ENCODE data around the gene MARK3.

Gene MARK3

DNA sequence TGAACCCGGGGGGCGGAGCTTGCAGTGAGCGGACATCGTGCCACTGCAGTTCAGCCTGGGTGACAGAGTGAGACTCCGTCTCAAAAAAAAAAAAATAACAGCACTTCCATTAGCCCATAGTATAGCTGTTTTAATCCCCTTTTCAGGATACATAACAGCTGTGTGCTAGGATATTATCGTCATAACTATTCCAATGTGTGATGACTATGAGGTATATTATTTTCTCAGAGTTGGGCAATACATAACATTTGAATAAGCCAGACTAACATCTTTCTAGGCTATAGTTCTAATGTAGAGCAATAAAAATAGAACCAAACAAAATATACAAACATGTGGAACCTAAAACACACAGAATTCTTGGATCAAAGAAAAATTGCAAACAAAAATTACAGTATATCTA, 57.1 kb downstream of the MARK3 start:
- peak; percentile 75 for DNase-seq (ENCODE audit: low read depth)

DNA sequence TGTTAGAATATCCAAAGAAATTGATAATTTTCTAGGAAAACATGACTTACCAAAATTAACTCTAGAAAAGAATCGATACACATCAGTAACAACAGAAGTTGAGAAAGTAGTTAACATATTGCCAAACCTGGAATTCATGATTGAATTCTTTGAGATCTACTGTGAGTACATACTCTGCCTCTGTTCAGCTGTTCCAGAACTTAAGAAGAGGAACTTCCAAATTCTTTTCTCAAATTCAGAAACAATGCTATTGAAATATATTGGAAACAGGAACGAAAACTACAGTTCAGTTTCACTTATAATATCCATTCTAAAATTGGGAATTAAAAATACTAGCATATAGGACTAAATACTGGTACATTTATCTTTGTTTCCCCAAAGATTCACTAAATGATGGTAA, 57.9 kb downstream of the MARK3 start:
- DNase-seq (ENCODE audit: low read depth) = no peak

DNA sequence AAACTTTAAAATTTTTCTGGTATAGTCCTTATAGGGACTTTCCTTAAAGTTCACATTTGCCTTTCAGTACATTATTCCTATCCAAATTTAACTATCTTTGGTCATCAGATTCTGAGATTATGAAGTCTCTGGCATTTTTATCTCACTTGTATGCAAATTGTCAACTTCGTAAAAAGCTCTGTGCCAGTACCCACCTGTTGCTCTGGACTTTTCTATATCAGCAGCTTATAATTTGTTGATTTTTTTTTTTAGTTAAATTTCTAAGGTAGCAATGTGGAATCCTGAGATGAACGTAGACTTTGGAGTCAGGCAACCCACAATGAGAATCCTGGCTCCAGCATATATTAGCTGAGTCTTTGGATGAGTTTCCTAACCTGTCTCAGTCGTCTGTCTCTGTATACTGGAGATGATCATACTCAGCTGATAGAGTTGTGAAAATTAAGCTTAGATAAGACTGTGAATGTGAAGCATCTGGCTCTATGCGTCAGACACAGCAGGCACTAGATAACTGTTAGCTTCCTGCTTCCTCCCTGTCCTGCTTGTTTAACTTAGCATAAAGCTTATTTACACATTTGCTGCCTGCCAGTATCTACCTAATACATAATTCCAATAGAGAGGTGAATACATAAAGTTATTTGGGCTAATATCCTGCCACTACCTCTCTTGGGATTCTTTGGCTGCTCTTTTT, 59.8 kb downstream of the MARK3 start:
- DNase-seq (ENCODE audit: low read depth) = peak; percentile 97

DNA sequence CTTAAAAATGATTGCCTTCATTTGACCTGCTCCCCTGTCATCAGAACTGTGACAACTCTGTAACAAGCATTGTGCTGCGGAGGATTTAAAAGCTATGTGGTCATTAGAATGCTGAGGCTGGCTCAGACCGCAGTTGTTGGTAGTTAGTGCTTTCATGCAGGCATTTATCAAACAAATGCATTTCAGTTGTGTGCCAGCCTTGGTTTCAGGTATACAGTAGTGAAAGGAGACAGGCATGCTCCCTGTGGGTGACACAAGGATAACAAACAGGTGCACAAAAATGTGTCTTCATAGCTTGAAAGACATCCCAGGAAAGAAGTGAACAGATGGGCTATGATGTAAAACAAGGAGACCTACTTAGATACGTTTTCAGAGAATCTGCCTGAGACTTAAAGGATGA, 60.6 kb downstream of the MARK3 start:
- DNase-seq (ENCODE audit: low read depth) = peak; percentile 69

DNA sequence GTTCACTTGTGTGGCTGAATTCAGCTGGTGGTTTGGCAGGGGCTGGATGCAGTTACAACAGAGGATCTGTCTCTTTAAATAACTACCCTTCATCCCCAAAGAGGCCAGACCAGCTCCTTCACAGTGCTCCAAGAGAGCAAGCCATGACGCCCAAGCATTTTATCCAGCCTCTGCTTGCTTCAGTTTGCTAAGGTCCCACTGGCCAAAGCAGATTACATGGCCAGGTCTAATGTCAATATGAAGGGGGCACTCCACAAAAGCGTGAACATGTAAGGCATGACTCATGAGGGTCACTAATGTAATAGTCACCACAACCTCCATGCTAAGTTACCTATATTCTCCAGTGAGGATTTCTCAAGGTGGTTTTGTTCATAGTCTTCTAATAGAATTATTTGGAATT, 62.9 kb downstream of the MARK3 start:
- DNase-seq (ENCODE audit: low read depth) = no peak

DNA sequence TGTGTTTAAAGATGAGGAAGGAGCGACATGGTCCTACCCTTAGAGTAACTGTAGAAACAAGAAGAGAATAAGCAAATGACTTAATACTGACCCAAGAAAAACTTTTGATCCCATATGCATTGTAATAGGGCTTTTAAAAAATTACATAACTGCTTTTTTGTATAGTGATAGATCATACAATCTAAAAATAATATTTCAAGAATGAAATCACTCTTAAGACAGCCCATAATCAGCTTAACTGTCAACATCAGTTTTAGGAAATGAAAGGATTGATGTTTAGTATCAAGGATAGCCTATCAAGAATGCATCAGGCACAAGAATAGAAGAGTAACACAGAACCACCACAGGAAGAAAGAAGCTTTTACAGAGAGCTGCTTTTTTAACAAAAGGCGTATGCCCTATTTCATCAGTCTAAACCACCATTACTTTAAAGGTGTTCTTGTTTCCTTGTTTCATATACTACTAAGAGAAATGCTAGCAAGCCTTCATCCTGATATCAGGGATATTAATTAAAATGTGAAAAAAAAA, 64.5 kb downstream of the MARK3 start:
- DNase-seq (ENCODE audit: low read depth) = no peak

DNA sequence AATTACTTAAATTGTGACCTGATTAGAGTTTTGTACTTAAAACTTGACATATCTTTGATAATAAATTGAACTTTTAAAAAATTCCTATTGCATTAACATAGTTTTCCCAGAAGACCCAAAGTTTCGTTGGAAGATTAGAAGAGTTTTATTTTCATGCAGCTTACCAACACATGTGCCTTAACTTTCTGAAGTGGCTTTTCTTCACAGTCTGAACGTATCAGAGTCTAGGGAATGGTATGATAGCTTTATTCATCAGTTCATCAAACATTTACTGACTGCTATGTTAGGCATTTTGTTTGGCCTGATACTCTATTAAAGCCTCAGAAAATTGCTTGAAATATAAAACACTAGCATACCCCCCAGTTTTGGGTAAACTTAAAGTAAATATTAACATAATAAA, 65.2 kb downstream of the MARK3 start:
- no peak for DNase-seq (ENCODE audit: low read depth)

DNA sequence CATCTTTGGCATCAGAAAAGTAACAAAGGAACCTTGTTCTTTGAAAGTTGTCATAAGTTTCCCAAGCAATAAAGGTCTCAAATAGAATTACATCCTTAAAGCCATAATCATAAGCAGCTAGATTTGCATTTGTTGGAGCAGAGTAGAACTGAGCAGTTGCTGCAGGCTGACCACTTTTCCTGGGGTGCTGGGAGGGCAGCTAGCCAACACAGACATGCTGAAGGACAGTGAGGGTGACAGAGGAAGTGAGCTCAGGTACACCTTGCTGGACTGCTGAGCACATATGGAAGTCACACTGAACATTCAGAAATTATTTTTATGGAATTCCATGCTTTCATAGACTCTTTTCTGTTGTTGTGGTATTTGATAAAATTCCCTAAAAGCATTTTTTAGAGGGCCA, 66.2 kb downstream of the MARK3 start:
- DNase-seq (ENCODE audit: low read depth) = no peak

DNA sequence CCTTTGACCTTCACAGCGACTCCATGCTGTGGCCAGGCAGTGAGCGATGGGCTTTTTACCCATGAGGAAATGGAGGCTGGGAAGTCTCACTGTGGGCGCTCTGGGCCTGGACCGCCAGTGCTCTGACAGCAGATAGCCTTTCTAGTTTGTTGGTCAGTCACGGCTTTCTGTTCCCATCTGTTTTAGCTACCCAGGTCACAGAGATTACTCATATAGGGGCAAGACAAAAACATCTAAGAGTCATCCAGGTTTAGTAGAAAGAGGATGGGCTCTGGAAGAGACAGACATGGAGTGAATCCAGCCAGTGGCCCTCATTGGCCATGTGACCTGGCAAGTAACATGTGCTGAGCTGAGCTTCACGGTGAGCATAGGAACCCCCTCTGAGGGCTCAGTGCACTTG, 68.6 kb downstream of the MARK3 start:
- no peak for DNase-seq (ENCODE audit: low read depth)

DNA sequence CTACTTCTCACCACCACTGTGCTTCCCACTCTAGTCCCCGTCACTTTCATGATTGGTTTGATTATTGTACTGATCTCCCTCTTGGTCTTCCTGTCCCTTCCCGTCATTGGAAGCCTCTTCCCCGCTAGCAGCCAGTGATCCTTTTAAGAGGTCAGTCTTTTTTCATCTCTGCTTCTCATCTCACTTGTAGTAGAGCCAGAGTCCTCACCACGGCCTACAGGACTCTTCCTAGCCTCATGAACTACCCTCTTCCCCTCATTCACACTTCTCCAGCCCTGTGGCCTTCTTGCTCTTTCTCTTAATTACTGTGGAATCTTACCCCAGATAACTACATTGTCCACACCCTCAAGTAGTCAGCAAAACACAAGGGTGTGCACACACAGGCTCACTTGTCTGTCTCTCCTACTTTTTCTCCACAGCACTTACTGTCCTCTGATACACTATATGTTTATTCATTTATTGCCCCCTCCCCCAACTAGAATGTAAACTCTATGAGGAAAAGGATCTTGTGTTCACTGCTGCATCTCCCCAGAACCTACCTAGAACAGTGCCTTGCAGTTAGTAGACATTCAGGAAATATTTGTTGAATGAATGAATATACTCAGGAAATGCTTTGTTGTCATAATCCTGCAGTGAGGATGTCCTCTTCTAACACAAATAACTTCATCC, 71.1 kb downstream of the MARK3 start:
- peak; percentile 25 for DNase-seq (ENCODE audit: low read depth)

DNA sequence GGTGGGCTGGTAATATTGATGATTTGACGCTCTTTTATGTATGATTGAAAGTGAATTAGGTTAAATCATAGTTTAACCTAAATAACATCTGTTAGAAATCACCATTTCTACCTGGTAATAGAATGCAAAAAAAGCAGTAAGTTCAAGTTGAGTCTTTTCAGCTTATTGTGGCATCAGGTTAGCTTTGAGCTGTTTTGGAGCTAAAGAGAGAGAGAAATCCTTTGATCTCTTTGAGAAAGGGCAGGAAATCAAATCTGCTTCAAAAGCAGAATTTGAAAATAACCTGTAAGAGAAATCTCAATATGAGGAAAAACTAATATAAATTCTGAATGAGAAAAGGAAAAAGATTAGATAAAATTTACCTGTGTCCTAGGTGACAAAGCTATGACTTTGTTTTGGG, 75.2 kb downstream of the MARK3 start:
- no peak for DNase-seq (ENCODE audit: low read depth)

DNA sequence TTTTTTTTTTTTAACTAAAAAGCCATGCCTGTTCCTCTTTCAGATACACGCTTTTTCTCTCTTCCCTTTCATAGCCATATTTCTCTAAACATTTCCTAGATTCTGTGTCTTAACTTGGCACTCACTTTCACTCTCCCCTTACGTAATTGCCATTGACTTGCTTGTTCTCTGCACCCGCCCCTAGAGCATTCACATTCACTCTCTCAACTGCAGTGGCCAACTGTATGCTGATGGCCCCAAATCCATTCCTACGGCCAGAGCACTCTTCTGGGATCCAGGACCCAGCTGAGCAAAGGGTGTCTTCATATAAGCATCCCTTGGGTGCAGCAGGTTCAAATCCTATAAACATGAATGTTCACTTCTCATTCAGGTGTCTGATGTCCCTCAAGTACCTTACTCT, 77.9 kb downstream of the MARK3 start:
- DNase-seq (ENCODE audit: low read depth) = no peak

DNA sequence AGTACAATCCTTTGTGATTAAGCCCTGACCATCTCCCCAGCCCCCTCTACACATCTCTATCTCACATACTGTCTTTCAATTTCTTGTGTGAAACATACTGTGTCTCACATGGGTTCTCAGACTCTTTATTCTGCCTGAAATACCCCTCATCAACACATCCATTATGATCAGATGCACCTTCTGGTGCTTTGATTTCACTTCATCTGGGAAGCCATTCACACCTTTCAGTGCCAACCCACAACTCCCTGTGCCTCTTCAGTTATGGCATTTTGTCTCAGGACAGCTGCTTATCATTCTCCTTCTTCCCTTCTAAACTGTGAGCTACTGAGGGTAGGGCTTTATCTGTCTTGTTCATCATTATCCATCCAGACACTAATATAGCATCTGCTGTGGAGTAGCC, 78.6 kb downstream of the MARK3 start:
- no peak for DNase-seq (ENCODE audit: low read depth)

DNA sequence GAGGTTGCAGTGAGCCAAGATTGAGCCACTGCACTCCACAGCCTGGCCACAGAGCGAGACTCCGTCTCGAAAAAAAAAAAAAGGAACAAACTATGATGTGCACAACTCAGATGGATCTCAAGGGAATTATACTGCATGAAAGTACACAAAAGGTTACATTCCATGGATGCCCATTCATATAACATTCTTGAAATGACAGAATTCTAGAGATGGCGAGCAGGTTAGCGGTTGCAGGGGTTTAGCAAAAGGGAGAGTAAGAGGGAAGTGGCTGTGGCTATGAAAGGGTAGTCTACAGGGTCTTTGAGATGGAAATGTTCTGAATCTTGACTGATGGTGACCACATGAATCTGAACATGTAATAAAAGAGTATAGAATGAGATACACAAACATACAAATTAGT, 87.7 kb downstream of the MARK3 start:
- DNase-seq (ENCODE audit: low read depth) = peak; percentile 43

DNA sequence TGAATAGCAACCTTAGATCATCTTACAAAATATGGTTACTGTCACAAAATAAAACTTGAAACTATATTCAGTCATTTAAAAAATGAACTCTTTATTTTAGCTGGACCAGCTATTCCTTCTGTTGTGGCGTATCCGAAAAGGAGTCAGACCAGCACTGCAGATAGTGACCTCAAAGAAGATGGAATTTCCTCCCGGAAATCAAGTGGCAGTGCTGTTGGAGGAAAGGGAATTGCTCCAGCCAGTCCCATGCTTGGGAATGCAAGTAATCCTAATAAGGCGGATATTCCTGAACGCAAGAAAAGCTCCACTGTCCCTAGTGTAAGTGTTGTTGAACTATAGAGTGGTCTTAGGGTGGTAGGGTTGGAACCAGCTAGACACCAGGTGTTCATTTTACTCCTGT, 89.7 kb downstream of the MARK3 start:
- no peak for DNase-seq (ENCODE audit: low read depth)

DNA sequence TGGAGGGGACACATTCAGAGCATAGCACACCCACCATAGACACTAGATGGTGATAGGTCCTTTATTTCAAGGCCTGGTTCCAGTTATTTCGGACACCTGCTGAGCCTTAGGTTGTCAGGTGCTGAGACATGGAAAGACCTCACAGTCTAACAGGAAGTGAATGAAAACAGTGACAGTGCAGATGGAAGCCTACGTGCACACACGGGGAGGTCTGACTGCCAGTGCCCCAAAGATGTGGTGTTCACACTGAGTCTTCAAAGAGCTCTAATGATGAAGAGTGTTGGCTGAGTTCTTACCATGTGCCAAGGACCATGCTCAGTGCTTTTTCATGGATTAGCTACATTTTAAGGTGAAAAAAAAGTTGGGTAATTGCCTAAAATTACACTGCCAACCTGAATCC, 90.8 kb downstream of the MARK3 start:
- no peak for DNase-seq (ENCODE audit: low read depth)

DNA sequence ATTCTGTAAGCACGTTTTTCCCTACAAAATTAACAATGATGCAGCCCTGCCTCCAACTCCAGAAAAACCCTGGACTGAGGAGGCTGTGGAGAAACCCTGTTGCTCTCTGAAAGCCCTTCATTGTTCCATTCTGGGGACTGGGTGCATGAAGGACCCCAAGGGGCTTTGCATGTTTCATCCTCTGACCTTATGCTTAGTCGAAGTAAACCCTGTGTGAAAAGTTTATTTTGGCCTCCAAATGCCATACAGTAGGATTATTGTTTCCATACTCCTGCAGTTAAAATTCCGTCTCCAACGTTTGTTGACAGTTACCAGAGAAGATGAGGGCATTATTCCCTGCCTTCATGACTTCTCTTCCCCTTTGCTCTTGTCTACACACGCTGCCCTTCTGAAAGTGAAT, 91.4 kb downstream of the MARK3 start:
- DNase-seq (ENCODE audit: low read depth) = no peak

DNA sequence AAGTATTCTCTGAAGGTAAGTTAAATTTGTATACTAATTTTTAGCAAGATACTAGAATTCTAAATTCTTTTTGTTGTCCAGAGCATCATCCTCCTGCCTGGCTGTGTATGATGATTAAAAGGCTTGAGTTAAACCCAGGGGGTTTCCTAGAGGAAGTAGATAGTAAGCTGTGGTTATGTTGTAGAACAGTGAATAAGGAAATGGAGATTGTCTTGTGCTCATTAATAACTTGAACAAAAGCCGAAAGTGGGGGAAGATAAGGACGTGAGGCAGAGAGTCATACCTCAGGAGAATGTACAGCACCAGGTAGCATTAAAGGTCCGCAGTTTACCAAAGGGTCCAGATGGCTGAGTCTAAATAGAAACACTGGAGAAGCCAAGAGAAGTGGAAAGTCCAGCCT, 95.4 kb downstream of the MARK3 start:
- DNase-seq (ENCODE audit: low read depth) = no peak

DNA sequence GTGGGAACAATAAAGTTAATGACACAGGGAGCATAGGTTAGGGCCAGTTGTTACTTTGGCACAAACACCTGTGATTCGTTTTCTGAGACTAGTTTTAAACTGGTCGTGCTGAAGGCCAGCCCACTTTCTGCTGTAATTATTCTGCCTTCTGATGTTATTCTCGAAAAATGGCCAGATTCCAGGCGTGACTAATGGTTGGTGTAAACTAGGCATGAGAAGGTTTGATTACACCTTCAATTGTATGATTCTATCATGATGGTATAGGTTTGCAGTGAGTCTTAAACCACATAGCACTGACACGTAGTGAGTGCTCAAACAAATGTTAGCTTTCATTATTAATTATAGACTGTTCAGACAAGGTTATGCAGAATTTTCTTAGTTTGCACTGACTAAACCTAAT, 98.4 kb downstream of the MARK3 start:
- peak; percentile 88 for DNase-seq (ENCODE audit: low read depth)

DNA sequence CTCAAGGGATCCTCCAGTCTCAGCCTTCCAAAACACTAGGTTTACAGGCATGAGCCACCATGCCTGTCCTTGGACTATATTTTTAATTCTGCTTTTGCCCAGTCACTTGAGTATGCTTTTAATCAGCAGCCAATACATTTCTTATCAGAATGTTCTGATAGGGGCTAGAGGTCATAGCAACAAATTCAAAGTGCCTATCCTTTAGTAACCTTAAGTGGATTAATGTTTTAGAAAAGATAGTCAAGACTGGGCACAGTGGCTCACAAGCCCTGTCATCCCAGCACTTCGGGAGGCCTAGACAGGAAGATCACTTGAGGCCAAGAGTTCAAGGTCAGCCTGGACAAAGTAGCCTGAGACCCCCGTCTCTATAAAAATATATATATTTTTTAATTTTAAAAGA, 100.3 kb downstream of the MARK3 start:
- DNase-seq (ENCODE audit: low read depth) = no peak

DNA sequence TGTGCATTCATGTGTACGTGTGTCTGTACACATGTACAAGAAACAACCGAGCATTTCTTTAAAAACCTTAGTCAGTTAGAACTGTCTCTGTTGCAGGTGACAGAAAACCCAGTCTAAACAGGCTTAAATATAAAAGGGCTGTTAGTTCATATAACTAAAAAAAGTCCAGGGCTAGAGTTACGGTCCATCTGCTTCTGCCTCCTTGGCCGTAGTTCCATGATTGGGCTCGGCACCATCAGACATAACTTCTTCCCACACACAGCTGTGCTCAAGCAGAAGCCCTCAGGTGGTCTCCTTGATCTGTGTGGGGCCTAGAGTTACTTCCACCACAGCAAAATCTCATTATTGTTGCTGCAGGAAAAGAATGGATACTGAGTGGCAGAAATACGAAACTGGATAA, 102.9 kb downstream of the MARK3 start:
- DNase-seq (ENCODE audit: low read depth) = no peak

DNA sequence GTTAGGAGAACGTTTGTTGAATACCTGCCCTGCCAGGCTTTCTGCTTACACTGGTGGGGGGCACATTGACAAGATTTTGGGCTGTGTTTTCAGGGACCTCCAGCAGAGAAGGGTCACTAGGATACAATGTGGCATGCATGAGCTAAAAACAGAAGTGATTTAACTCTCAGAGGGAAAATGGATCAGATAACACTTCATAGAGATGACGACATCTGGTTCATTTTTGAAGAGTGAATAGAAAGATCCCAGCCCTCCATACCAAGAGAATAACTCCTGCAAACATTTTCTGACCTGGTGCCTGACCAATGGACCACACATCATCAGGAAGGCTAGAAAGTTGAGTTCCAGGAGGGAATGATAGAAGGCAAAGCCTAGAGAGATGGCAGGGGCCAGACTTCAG, 103.7 kb downstream of the MARK3 start:
- DNase-seq (ENCODE audit: low read depth) = peak; percentile 30

DNA sequence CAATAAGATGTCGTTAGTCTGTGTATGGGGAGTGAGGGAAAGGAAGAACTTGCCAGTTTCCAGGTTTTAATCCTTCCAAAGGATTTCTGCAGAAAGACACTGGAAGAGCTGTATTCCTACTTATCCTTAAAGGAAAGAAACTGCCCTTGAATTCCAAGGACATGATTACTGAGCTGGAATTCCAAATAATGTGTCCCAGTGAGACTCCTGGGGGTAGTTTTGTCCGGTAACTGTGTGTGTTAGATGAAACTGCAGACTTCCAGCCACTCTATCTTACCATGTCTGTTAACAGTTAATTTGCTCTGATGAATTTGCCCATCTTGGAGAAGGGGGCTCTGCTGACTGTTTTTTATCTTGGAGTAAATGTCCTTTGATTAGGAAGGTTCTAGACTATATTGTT, 104.4 kb downstream of the MARK3 start:
- DNase-seq (ENCODE audit: low read depth) = no peak

DNA sequence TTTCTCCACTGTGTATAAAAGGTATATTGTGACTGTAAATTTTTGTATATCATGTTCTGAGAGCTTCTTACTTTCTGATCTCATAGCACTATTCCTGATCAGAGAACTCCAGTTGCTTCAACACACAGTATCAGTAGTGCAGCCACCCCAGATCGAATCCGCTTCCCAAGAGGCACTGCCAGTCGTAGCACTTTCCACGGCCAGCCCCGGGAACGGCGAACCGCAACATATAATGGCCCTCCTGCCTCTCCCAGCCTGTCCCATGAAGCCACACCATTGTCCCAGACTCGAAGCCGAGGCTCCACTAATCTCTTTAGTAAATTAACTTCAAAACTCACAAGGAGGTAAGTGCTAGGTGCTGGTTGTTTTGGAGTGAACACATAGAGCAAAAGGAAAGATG, 106.5 kb downstream of the MARK3 start:
- no peak for DNase-seq (ENCODE audit: low read depth)
